ENCODE data around the gene GLDN.
A peak's percentile ranks its signal among the peaks of the same experiment; 100 is the strongest.

GLDN gene

DNA sequence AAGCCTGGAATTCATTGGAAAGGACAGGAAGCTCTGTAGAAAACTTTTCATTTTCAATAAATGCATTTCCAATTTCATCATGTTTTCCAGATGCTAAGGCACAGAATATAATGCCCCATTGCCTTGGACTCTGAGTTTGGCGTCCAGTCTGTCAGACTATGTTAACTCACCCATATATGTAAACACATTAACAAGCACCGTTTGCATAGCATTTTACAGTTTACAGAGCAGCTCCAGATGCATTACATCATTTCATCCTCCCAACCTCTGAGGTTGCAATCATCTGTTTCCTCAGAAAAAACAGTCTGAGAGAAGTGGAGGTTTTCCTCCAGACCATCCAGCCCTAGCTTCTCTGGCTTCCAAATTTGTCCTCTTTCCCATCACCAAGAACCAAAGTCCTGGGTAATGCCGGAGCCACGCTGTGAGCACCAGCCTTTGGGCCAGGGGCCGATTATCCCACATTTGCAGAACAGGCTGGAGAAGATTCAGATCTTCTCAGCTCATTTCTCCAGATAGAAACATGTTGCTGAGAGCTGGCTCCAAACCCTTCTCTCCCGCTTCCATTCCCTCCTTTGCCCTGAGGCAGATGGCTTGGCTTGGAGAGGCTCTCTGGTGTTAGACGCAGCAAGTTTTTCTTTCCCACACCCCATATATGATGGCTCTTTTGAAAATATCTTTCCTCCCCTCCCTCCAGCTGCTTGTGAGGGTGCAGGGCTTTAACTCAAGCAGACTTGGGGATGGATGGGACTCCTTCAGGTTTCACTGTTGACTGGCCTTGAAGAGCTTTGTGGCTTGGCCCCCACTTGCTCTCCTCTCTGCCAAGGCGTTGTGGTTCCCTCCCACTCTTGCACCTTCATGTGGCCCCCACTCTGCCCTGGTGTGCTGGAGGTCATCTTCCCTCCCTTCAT lies 29.0 kb upstream of the GLDN start:
- Histone ChIP-seq H3K36me3 (no peaks in the 10 kb centered on the region), H3K9me3 (replicated peaks in 1 of 11) (no peaks in the 10 kb centered on the region), H3K9ac (no peak overlapping the region), H3K4me1 (peaks cover 0 to 40% (median 10%) of the 10 kb centered on the region in 10 experiments; a peak in 11 of 20 replicates), H3K4me2 (peak overlapping the region in 6 of 11 experiments; percentile 4 to 28 (median 11); a peak in 4 of 22 replicates), H3K27ac (no peak overlapping the region), H4K20me1 (no peaks in the 10 kb centered on the region), H3K27me3 (no peaks in the 10 kb centered on the region), H3K4me3 (no peak overlapping the region)
- TF ChIP-seq Cebpa-rat (IDR thresholded peaks at IDR 0.05) = no peak

- H3K27ac ChIP-seq = no peak overlapping the region
- H3K4me3 ChIP-seq = no peak overlapping the region
- H4K20me1 ChIP-seq = no peaks in the 10 kb centered on the region
- no peak overlapping the region for H3K4me2 ChIP-seq
- H3K36me3 ChIP-seq = no peaks in the 10 kb centered on the region
- H3K4me1 ChIP-seq = peaks cover 0 to 34% (median 8%) of the 10 kb centered on the region in 10 experiments; a peak in 11 of 20 replicates
- H3K9ac ChIP-seq = no peak overlapping the region
- no peaks in the 10 kb centered on the region for H3K9me3 ChIP-seq (replicated peaks in 1 of 11)
- no peaks in the 10 kb centered on the region for H3K27me3 ChIP-seq
- TF ChIP-seq Cebpa-rat (IDR thresholded peaks at IDR 0.05) = no peak
These were observed 28.4 kb upstream of the GLDN start for GRCh38 chr15:51313074-51313393.

GRCh38 chr15:51313644-51314280 lies 27.7 kb upstream of the GLDN start:
- no peak overlapping the region for H3K27ac ChIP-seq

DNA sequence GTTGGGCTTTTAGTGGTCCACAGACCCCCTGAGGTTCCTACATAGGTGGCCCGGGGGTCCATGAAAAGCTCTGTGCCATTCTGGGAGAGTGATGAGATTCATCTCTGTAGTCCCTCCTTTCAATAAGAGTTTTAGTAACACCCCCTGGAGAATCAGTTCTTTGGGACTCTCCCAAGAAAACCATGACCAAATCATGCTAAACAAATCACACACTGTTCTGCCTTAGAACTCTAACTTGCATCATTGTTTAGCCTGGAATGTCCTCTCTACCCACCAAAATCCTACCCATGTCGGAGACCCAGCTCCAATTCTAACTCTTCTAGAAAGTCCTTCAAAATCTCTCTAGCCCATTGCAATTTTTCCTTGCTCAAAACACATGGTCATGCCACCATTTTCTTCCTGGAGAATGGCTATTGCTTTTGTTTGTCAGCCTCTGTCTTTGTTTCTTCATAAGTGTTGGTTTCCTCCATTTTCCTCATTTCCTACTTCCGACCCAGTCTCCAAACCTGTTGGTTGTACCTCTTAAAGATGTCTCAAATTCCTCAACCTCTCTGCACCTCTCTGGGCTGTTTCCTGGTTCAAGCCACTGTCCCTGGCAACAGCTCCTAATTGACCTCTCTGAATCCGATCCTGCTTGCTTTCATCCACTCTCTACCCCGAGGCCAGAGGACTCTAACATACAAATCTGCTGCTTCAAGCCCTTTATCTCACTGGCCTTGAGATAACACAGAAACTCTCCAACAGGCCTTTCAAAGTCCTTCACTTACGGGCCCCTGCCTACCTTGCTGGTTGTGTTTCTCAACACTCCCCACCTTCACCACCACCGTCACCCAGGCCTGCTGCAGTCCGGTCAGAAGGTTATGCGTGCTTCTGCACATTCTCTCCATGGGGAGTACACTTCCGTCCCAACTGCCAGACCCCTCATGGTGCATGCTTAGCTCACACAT lies 26.8 kb upstream of the GLDN start:
- no peaks in the 10 kb centered on the region for H4K20me1 ChIP-seq
- no peak overlapping the region for H3K4me3 ChIP-seq
- H3K27me3 ChIP-seq = no peaks in the 10 kb centered on the region
- no peak overlapping the region for H3K27ac ChIP-seq
- H3K36me3 ChIP-seq = no peaks in the 10 kb centered on the region
- no peaks in the 10 kb centered on the region for H3K9me3 ChIP-seq (replicated peaks in 1 of 11)
- TF ChIP-seq Cebpa-rat (IDR thresholded peaks at IDR 0.05) = no peak
- no peak overlapping the region for H3K4me2 ChIP-seq
- no peak overlapping the region for H3K9ac ChIP-seq
- peaks cover 0 to 22% (median 10%) of the 10 kb centered on the region in 10 experiments; a peak in 10 of 20 replicates for H3K4me1 ChIP-seq

More at GRCh38 chr15:51313644-51314280, 27.7 kb upstream of the GLDN start:
- Histone ChIP-seq H3K4me2 (no peak overlapping the region), H3K4me1 (peaks cover 0 to 31% (median 8%) of the 10 kb centered on the region in 10 experiments; a peak in 10 of 20 replicates), H3K9ac (no peak overlapping the region), H3K36me3 (no peaks in the 10 kb centered on the region), H4K20me1 (no peaks in the 10 kb centered on the region), H3K9me3 (replicated peaks in 1 of 11) (no peaks in the 10 kb centered on the region), H3K4me3 (no peak overlapping the region), H3K27me3 (no peaks in the 10 kb centered on the region)
- TF ChIP-seq Cebpa-rat (IDR thresholded peaks at IDR 0.05) = no peak

GRCh38 chr15:51315726-51316125 lies 25.7 kb upstream of the GLDN start:
- TF ChIP-seq Cebpa-rat (IDR thresholded peaks at IDR 0.05) = no peak
- no peak overlapping the region for H3K4me3 ChIP-seq
- no peak overlapping the region for H3K4me2 ChIP-seq
- peaks cover 0 to 12% (median 6%) of the 10 kb centered on the region in 10 experiments; a peak in 7 of 20 replicates for H3K4me1 ChIP-seq
- no peak overlapping the region for H3K27ac ChIP-seq
- no peak overlapping the region for H3K9ac ChIP-seq
- no peaks in the 10 kb centered on the region for H3K36me3 ChIP-seq
- H3K9me3 ChIP-seq (replicated peaks in 1 of 11) = no peaks in the 10 kb centered on the region
- no peaks in the 10 kb centered on the region for H4K20me1 ChIP-seq
- no peaks in the 10 kb centered on the region for H3K27me3 ChIP-seq

DNA sequence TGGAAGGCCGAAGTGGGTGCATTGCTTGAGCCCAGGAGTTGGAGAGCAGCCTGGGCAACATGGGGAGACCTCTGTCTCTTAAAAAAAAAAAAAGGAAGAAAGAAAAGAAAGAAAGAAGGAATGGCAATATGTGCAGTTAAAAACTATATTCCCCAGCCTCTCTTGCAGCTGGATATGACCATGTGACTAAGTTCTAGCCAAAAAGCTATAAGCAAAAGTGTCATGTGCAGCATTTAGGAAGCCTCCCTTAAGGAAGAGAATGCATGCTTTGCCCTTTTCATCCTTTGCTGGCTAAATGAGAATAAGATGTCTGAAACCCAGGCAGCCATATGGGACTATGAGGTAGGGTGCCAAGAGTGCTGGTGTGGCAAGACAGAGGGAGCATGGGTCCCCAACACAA lies 24.8 kb upstream of the GLDN start:
- Histone ChIP-seq H3K4me1 (peaks cover 0 to 11% (median 6%) of the 10 kb centered on the region in 10 experiments; a peak in 8 of 20 replicates), H3K4me3 (no peak overlapping the region), H3K27me3 (no peaks in the 10 kb centered on the region), H4K20me1 (no peaks in the 10 kb centered on the region), H3K27ac (no peak overlapping the region), H3K36me3 (no peaks in the 10 kb centered on the region), H3K9me3 (replicated peaks in 1 of 11) (no peaks in the 10 kb centered on the region), H3K9ac (no peak overlapping the region), H3K4me2 (no peak overlapping the region)
- no peak for TF ChIP-seq Cebpa-rat (IDR thresholded peaks at IDR 0.05)

DNA sequence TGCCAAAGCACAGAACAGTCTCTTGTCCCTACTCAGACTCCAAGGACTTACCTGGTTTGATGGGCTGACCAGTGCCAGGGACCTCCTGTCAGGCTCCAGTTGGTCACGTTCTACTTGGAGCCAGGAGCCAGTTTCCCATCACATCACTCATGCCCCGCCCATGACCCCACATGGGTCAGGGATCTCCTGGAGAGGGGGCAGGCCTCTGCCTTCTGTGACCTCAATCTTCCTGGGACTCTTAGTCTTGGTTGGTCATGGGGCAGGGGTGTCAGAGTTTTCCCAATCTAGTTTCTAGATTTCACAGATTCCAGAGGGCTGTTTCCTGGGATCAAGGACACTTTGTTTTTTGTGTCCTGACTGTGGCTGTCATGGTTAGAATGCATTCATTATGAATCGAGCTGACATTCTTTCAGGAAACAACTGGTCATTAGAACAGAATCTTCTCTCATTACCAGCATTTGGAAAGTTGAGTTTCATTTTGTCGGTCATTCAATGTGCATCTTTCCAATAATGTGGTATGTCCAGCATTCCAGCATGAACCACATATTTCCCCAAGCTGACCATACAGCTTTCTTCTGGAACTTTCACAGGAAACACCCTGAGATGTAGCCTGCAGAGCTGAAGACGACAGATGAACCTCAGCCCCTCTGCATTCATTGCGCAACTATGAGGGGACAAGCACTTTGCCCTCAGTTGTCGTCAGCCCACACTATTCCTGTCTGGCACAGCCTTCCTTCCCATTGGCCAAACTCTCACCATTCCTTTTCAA lies 22.9 kb upstream of the GLDN start:
- H3K36me3 ChIP-seq = no peaks in the 10 kb centered on the region
- no peak overlapping the region for H3K27ac ChIP-seq
- H3K9me3 ChIP-seq (replicated peaks in 1 of 11) = no peaks in the 10 kb centered on the region
- peak overlapping the region in 1 of 11 experiments; percentile 31; a peak in 2 of 22 replicates for H3K4me2 ChIP-seq
- H3K4me3 ChIP-seq = no peak overlapping the region
- no peaks in the 10 kb centered on the region for H4K20me1 ChIP-seq
- H3K9ac ChIP-seq = no peak overlapping the region
- H3K4me1 ChIP-seq = peaks cover 0 to 24% (median 11%) of the 10 kb centered on the region in 10 experiments; a peak in 14 of 20 replicates
- peak in 9 of 11 experiments; percentile 23 to 90 (median 63); a peak in 12 of 22 replicates for TF ChIP-seq Cebpa-rat (IDR thresholded peaks at IDR 0.05)
- H3K27me3 ChIP-seq = no peaks in the 10 kb centered on the region

DNA sequence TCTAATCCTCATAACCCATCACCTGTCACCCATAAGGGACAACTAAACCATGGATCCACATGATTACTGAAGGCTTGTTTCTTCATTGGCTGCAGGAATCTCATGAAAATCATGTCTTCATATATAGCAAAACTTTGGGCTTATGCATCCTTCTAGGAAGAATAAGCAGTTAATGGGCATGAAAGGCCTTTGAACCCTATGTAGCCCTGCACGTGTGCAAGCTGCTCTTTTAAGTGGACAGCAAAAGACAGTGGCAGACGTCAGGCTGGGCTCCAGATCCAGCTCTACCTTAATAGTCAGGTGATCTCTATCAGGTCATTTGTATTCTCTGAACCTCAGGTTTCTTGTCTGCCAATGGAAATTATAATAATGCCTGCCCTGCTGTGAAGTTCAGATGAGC lies 21.9 kb upstream of the GLDN start:
- H3K9me3 ChIP-seq (replicated peaks in 1 of 11) = no peaks in the 10 kb centered on the region
- no peaks in the 10 kb centered on the region for H4K20me1 ChIP-seq
- no peaks in the 10 kb centered on the region for H3K36me3 ChIP-seq
- peaks cover 0 to 24% (median 11%) of the 10 kb centered on the region in 10 experiments; a peak in 14 of 20 replicates for H3K4me1 ChIP-seq
- H3K27ac ChIP-seq = no peak overlapping the region
- H3K9ac ChIP-seq = no peak overlapping the region
- no peak overlapping the region for H3K4me3 ChIP-seq
- TF ChIP-seq Cebpa-rat (IDR thresholded peaks at IDR 0.05) = no peak
- H3K4me2 ChIP-seq = no peak overlapping the region
- H3K27me3 ChIP-seq = no peaks in the 10 kb centered on the region
